Measurements from ENCODE around the gene PSG4. TPM values are rescaled to one million over a fixed set of nuclear protein-coding genes. Genes with fewer than 3 reads are reported as not detected.

PSG4 gene
- total RNA-seq: 30.9 and 35.3 TPM in 2 replicates

GRCh38 chr19:43205471-43206105 is at the start of gene PSG4:
PSG4 (minus strand) TSS chr19:43205638; CDS start chr19:43205536, 102 bp downstream.

DNA sequence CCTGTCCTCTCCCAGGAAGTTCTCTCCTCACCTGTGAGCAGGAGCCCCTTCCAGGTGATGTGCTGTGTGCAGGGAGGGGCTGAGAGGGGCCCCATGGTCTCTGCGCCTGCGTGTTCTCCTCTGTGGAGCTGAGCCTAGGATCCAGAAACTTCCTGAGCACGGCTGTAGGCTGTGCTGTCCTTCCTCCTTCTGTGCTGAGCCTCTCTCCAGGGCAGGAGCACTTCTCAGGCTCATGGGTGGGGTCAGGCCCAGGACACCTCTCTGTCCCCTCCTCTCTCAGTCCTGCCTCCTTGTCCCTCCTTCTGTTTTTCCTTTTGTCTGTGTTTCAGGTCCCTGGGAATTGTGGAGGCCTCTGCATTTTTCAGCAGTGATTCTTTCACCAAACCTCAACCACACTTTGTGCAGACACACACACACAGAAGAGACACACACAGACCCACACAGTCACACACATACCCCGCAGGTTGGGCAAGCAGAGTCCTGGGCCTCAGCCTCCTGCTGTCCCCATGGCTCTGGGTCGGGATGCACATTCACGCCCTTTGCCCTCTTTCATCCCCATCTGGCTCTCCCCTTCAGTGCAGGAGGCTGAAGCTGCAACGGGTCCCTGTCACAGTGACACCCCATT is 19.0 kb downstream of the PSG4 start, which contains the start of gene PSG5:
PSG5 (minus strand) TSS at position 226 of the 625 bp plus-strand sequence; CDS start at position 95, 131 bp downstream.

Other genes with a start within 250 kb of the PSG4 start
- 0.22 TPM in 1 of 2 replicates, not detected in the other for gene PSG11, start 179.2 kb downstream of the PSG4 start, total RNA-seq
- not detected in 2 replicates for gene PSG2, start 122.9 kb downstream of the PSG4 start, total RNA-seq
- 20.8 and 65.1 TPM in 2 replicates for gene PSG5, start 19.1 kb downstream of the PSG4 start, total RNA-seq
- 0.11 TPM in 1 of 2 replicates, not detected in the other for gene PSG9, start 63.9 kb upstream of the PSG4 start, total RNA-seq
- gene CD177, start 148.0 kb upstream of the PSG4 start, total RNA-seq: 0.33 and 0.39 TPM in 2 replicates
- gene TEX101, start 209.3 kb upstream of the PSG4 start, total RNA-seq: not detected in 2 replicates

Measured in placental epithelial cell (primary cell).